Activated T-cell treated with anti-CD3 and anti-CD28 coated beads for 4 hours (primary cell): Measurements from ENCODE around the gene WRNIP1.

Experiments
- DNase-seq: peaks from one replicate; pipeline ENCODE4 v3.0.0-alpha.2; 2020

WRNIP1 gene

DNA sequence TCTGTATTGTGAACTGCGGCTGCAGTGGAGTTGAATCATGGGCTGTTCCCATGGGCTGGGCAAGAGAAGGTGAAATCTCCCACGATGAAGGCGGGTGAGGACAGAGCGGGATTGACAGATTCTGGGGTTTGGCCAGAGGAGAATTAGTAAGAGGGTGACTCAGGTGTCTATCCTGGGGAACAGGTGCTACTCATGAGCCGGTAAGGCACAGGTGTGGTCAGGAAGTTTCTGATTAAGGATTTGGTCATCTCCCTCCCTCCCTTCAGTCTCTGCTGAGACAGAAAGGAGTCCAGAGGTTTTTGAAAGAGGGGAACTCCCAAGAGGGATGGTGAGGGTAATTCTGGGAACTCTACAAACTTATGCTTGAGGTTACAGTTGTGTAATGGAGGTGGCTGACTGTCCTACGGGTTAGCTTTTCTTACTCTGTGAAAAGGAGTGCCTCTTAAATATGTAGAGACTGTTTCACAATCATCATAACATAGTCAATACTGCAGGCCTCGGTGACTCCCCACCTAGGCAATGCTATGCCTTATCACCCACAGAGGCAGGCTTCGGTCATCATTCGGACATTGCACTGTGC lies 45.0 kb downstream of the WRNIP1 start:
- DNase-seq = no peak

DNA sequence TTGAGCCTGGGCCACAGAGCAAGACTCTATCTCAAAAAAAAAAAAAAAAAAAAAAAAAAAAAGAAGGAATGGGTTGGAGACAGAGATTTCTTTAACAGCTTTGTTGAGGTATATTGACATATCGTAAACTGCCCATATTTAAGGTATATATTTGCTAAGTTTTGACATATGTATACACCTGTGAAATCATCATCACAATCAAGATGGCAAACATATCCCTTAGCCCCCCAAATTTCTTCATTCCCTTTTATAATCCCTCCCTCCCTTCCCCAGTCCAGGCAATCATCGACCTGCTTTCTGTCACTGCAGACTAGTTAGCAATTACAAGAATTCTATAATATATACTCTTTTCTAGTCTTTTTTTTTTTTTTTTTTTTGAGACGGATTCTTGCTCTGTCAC lies 47.5 kb downstream of the WRNIP1 start:
- DNase-seq = no peak

DNA sequence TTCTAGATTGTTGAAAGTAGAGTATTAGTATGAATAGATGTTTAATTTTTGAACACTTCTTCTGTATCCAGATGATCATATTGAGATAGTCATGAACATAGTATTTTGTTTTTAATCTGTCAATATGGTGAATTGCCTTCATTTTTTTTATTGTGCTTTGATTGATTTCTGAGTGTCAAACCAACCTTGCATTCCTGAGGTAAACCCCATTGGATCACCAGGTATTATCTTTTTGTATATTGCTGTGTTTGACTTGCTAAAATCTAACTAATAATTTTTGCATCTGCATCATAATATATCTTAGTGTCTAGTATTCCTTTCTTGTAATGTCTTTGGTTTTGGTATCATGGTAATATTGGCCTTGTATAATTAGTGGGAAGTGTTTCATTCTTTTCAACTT lies 51.0 kb downstream of the WRNIP1 start:
- DNase-seq = no peak

DNA sequence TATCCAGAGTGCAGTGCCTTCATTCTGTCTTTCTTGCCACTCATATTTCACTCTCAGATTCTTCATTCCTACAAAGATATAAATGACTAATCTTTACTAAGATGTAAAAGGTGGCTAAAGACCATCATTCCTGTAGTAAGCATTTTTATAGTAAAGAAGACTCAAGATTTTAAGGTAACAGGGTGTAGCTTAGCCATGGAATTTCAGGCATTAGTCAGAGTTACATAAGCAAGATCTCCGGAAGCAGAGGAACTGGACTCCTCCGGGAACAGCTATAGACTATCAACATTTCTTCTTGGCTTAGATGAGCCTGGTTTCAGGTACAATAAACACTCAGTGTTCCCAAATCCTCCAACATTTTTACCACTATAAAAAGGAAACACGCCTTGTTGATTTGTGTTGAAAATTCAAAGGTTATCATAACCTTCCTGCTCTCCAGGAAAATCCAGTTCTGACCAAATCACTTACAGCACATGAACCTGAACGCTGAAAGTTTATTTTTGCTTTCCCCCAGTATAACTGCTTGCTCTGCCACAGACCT lies 52.8 kb downstream of the WRNIP1 start:
- no peak for DNase-seq

DNA sequence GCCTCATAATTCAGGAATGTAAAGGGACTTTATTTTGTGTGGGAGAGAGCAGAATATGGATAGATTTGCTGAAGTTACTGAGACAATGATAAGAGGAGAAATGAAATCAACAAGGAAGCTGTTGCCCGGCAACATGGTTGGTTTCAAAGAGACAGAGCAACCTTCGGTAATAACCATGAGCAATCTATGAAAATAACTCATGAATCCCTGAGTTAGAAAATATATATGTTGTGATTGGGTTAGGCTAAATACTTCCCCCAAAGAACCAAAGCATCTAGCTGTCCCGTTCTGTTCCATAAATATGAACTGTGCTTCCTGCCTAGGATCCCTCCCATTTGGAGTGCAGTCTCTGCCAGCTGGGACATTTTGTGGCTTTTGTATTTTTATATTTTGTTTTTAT lies 53.4 kb downstream of the WRNIP1 start:
- no peak for DNase-seq

DNA sequence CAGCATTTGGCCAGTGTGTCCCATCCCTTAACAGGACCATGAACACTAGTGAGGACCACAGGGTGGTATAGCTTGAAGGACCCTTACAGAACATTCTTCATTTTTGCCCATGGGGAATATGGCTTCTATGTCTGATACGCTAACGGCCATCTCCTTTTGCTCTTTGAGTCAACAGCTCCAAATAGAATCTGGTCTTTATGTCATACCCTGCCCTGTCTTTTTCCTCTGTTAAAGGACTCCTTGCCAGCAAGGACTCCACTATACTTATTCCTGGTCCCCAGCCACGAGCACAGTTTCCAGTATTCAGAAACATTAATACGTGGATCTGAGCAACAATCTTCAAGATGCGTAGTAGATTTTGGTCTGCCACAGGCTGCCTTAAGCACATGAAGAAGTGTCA lies 53.9 kb downstream of the WRNIP1 start:
- no peak for DNase-seq

DNA sequence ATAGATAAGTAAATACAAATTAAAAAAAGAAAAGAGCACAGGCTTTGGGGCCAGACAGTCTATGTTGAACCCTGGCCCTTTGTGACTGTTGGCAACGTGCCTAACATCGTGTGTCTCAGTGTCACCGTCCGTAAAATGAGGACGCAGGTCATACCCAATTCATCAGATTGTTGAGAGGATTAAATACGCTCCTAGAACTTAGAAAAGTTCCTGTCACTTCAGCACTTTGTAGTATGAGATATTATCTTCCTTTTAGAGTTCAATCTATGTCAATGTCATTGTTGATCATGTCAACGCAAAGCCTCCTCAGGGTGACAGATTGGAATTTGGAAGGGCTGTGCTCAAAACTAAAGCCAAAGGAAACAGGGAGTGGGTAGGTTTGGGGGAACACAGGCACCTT lies 54.8 kb downstream of the WRNIP1 start:
- DNase-seq = no peak

DNA sequence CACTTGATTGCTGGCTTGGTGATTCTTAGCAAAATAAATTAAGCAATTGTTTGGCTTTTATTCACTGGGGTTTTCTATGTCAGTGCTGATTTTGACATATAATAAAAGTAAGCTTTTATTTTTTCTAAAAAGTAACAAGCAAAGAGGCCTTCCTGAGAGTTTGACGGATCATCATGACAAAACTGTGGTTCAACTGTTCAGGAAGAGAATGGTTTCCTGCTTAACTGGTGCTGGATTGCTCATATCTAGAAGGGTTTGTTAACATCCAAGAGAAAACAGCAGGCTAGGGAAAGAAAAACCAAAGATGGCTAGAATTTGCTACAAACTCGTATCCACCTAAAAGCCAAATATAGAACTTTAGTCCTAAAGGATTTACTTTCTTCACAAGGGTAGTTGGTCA lies 55.2 kb downstream of the WRNIP1 start:
- no peak for DNase-seq

DNA sequence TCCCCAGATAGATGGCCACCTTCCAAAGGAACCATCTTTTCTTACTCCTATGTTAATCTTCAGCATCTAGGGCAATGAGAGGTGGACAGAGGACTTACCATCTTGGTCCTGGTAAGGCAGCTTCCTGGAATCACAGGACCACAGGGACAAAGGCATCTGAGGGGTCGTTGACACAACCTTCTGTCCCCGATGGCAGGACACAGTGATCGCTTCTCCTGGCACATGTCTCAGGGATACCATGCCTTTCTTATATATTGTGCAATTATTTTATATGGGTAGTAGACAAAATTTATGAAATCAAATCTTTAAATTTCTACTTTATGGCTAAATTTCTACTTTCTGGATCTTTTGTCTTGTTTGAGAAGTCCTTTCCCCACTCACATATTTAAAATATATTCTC lies 56.4 kb downstream of the WRNIP1 start:
- no peak for DNase-seq

DNA sequence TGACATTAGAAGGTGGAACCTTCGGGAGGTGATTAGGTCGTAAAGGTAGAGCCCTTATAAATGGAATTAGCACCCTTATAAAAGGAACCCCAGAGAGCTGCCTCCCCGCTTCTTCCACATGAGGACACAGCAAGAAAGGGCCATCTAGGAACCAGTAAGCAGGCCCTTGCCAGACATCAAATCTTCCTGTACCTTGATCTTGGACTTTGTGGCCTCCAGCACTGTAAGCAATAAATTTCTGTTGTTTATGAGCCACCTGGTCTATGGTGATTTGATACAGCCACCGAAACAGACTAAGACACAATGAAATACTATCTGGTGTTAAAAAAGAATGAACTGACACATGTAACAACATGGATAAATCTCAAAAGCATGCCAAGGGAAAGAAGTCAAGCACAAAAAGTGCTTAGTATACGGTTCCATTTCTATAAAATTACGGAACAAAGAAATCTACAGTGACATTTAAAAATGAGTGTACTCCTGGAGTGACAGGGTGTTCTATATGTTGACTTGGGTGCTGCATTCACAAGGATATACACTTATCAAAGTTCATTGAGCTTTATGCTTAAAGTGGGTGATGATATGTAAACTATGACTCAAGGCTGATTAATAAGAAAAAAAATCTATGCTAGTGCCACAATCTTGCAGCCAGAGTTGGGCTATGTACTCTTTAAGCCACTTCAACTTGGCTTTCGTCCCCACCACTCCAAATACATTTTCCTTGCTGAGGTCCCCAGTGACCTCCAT lies 58.1 kb downstream of the WRNIP1 start:
- no peak for DNase-seq

DNA sequence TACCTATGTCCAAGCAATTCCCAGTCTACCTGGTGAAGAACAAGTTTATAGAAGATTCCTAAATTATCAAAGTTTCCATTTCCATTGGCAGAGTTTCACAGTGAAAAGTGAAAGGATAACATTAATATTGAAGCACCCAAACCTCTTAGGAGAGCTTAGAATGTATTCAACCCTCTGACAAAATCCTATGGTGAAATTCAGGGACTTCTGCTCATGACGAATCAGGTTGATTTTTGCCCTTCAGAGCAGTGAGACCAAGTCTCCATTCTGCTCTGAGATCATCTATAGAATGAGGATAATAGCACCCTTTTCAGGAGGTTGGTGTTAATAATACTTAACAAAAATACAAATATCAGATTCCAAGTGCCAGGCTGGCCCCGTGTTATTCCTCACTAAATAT lies 60.9 kb downstream of the WRNIP1 start:
- no peak for DNase-seq

DNA sequence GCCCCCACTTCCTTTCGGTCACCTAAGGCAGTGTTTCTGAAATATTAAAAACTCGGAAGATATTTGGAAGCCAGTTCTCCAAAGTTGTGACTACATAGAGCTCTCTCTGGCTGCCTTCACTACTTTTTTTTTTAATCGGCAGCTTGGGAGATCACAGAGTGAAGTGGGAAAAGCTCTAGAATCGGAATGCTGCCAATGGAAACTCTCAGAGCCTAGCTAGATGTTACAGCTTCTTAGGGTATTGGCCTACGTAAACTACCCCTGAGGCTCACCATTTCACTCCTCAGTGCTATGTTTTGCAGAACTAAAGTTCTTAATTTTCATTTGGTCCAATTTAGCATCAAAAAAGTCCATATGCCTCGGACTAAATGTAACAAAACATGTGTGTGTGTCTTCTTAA lies 61.9 kb downstream of the WRNIP1 start:
- no peak for DNase-seq

DNA sequence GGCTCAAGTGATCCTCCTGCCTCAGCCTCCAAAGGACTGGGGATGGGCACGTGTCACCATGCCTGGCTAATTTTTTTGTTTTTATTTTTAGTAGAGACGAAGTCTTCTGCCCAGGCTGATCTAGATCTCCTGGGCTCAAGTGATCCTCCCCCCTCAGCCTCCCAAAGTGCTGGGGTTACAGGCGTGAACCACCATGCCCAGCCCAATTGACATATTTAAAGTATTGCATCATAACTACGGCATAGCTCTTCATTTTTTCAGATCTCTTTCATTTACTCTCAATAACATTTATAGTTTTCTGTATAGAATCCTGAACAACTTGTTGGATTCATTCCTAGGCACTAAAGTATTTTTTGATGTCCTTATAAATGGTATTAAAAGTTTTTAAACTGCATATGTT lies 63.4 kb downstream of the WRNIP1 start:
- no peak for DNase-seq

DNA sequence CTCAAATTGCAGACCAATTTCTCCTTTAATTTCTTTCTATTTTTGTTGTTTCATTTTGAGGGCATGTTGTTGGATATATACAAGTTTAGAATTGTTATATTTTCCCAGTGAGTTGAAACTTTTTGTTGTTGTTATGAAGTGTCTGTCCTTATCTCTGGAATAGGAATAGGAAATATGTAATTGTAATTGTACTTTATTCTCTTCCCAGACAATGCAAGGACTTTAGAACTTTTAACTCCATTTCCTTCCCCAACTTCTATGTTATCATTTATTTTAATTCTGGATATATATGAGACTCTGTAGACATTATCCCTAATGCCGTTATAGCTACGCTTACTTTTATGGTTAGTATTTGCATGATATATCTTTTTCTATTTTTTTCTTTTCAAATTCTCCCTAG lies 64.1 kb downstream of the WRNIP1 start:
- DNase-seq = no peak

DNA sequence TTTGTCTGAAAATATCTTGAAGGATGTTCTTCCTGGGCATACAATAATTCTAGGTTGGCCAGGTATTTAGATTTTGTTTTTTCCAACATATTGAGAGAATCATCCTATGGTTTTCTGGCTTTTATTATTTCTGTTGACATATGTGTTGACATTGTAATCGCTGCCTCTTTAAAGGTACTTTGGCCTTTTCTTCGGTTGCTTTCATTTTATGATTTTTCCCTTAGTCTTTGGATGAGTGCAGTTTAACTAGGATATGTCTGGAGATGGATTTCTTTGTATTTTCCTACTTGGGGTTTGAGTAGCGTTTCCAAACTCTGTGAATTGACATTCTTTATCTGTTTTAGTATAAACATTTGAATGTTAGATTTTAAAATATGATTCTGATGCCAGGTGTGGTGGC lies 65.0 kb downstream of the WRNIP1 start:
- no peak for DNase-seq

DNA sequence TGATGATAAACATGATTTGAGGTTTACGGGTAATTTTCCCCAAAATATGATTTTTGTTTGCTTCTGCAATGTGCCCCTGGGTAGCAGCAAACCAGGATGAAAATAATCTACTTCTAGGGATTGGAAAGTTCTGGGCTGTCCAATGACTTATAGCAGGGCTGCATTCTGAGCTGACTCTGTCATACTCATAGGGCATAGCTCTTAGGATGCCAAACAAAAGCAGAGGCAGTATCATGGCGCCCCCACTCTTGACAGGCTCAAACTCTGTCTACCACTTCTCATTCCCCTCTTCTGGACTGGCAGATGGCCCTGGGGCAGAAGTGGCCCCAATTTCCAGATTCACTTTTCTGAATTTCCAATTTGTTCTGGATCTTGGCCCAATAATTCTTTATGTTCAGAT lies 66.2 kb downstream of the WRNIP1 start:
- no peak for DNase-seq

DNA sequence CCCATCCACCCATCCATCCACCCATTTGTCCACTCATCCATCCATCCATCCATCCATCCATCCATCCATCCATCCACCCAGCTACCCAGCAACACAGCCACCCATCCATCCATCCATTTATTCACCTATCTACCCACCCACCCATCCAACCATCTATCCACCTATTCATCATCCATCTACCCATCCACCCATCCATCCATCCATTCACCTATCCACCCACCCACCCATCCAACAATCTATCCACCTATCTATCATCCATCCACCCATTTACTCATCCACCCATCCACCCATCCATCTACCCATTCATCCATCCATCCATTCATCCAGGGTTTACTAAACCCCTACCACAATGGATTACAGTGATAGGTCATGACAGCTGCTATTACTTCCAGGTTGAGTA lies 69.1 kb downstream of the WRNIP1 start:
- DNase-seq = no peak
